Measurements from ENCODE around the gene ELF1.

The ELF1 gene

DNA sequence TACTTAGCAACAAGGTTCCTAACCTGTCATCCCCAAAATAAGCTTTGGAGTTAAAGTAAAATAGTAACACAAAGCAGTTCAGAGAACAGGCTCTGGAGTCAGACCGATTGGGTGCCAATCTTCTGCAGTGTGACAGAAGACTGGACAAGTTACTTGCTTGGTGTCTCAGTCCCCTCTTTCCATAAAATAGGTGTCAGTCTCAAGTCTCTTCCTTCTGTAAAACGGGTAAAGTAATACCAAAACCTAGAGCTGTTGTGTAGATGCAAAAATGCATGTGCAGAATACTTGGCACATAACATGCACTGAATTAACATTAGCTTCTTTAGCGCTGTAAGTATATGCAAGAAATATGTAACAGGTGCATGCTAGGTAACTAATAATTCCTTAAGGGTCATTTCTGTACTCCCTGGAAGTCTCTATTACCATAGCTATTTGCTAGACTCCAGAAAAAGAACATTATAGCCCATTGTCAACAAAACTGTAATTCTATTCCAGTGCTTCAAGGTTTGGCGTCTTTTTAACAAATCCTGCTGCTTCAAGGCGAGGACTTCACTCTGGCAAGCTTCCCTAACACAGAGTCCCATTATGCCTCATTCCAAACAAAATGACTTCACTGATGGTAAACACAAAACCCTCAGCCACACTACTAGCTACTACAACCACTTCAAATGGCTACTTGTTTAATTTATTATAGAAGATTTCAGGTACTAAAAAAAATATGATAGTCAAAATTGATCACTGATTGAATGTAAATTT lies 32.8 kb downstream of the ELF1 start:
- no peak for DNase-seq (ENCODE audit: low read depth in 1 of 2, low spot score in 1 of 2)
- no peak overlapping the region for H3K4me3 ChIP-seq (replicated peaks; ENCODE audit: insufficient read depth, low read length)
- H3K27me3 ChIP-seq (ENCODE audit: insufficient read depth, poor library complexity, severe bottlenecking), result no peaks in the 10 kb centered on the region
- peak overlapping the region; percentile 76 for H3K27ac ChIP-seq (replicated peaks)
- TF ChIP-seq GABPA (IDR thresholded peaks at IDR 0.05; ENCODE audit: low read depth) (no peak), POLR2AphosphoS5 (IDR thresholded peaks at IDR 0.05; ENCODE audit: low read depth) (no peak), SPI1 (IDR thresholded peaks at IDR 0.05; ENCODE audit: borderline replicate concordance, low read depth) (no peak)
- TF ChIP-seq, protein P1, sequence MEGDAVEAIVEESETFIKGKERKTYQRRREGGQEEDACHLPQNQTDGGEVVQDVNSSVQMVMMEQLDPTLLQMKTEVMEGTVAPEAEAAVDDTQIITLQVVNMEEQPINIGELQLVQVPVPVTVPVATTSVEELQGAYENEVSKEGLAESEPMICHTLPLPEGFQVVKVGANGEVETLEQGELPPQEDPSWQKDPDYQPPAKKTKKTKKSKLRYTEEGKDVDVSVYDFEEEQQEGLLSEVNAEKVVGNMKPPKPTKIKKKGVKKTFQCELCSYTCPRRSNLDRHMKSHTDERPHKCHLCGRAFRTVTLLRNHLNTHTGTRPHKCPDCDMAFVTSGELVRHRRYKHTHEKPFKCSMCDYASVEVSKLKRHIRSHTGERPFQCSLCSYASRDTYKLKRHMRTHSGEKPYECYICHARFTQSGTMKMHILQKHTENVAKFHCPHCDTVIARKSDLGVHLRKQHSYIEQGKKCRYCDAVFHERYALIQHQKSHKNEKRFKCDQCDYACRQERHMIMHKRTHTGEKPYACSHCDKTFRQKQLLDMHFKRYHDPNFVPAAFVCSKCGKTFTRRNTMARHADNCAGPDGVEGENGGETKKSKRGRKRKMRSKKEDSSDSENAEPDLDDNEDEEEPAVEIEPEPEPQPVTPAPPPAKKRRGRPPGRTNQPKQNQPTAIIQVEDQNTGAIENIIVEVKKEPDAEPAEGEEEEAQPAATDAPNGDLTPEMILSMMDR (IDR thresholded peaks at IDR 0.05; ENCODE audit: insufficient read depth, low read length), result no peak
- TF ChIP-seq, protein P2, sequence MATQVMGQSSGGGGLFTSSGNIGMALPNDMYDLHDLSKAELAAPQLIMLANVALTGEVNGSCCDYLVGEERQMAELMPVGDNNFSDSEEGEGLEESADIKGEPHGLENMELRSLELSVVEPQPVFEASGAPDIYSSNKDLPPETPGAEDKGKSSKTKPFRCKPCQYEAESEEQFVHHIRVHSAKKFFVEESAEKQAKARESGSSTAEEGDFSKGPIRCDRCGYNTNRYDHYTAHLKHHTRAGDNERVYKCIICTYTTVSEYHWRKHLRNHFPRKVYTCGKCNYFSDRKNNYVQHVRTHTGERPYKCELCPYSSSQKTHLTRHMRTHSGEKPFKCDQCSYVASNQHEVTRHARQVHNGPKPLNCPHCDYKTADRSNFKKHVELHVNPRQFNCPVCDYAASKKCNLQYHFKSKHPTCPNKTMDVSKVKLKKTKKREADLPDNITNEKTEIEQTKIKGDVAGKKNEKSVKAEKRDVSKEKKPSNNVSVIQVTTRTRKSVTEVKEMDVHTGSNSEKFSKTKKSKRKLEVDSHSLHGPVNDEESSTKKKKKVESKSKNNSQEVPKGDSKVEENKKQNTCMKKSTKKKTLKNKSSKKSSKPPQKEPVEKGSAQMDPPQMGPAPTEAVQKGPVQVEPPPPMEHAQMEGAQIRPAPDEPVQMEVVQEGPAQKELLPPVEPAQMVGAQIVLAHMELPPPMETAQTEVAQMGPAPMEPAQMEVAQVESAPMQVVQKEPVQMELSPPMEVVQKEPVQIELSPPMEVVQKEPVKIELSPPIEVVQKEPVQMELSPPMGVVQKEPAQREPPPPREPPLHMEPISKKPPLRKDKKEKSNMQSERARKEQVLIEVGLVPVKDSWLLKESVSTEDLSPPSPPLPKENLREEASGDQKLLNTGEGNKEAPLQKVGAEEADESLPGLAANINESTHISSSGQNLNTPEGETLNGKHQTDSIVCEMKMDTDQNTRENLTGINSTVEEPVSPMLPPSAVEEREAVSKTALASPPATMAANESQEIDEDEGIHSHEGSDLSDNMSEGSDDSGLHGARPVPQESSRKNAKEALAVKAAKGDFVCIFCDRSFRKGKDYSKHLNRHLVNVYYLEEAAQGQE (IDR thresholded peaks at IDR 0.05; ENCODE audit: insufficient replicate concordance, low read depth), result no peak

DNA sequence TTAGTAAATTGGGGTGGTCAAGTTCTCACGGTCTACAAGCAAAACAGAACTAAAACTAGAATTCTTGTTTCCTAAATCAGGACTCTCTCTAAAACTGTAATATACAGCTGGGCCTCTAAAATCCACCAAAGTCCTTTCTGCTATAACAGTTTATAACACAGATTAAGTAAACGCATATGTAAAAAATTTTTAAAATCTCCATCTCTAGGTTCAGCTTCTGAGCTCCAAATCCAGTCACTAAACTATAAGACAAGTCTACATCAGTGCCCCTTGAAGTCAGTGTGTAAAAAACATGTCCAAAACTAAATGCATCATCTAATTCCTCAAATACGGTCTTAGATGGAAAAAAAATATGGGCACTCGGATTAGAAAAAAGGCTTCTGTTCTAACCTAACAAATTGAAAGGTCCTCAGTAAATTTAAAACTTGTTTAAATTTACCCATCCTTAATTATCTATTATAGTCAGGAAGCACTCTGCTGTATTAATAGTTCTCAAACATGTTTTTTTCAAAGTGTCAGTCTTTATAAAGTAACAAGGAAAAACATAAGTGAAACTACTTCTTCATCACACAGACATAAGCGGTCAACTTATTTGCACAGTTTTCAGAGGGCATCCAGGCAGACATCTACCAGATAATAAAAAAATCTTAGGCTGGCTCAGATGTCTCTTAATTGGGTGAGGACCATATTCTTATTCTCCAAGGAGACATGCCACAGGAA lies 33.6 kb downstream of the ELF1 start:
- peak overlapping the region; percentile 76 for H3K27ac ChIP-seq (replicated peaks)
- H3K27me3 ChIP-seq (ENCODE audit: insufficient read depth, poor library complexity, severe bottlenecking), result no peaks in the 10 kb centered on the region
- DNase-seq (ENCODE audit: low read depth in 1 of 2, low spot score in 1 of 2), result no peak
- H3K4me3 ChIP-seq (replicated peaks; ENCODE audit: insufficient read depth, low read length), result no peak overlapping the region
- TF ChIP-seq GABPA (IDR thresholded peaks at IDR 0.05; ENCODE audit: low read depth) (no peak), POLR2AphosphoS5 (IDR thresholded peaks at IDR 0.05; ENCODE audit: low read depth) (no peak), SPI1 (IDR thresholded peaks at IDR 0.05; ENCODE audit: borderline replicate concordance, low read depth) (no peak)
- TF ChIP-seq, protein P2 (IDR thresholded peaks at IDR 0.05; ENCODE audit: insufficient replicate concordance, low read depth), result no peak
- TF ChIP-seq, protein P1 (IDR thresholded peaks at IDR 0.05; ENCODE audit: insufficient read depth, low read length), result no peak

- no peak for DNase-seq (ENCODE audit: low read depth in 1 of 2, low spot score in 1 of 2)
- TF ChIP-seq POLR2AphosphoS5 (IDR thresholded peaks at IDR 0.05; ENCODE audit: low read depth), result no peak
- no peak for TF ChIP-seq GABPA (IDR thresholded peaks at IDR 0.05; ENCODE audit: low read depth)
- TF ChIP-seq, protein P1 (IDR thresholded peaks at IDR 0.05; ENCODE audit: insufficient read depth, low read length), result no peak
- TF ChIP-seq, protein P2 (IDR thresholded peaks at IDR 0.05; ENCODE audit: insufficient replicate concordance, low read depth), result no peak
- TF ChIP-seq SPI1 (IDR thresholded peaks at IDR 0.05; ENCODE audit: borderline replicate concordance, low read depth), result no peak
- peak overlapping the region; percentile 76 for H3K27ac ChIP-seq (replicated peaks)
- H3K4me3 ChIP-seq (replicated peaks; ENCODE audit: insufficient read depth, low read length), result no peak overlapping the region
- H3K27me3 ChIP-seq (ENCODE audit: insufficient read depth, poor library complexity, severe bottlenecking), result no peaks in the 10 kb centered on the region
These were observed 34.3 kb downstream of the ELF1 start for GRCh38 chr13:40984668-40985366.

Data from HL-60 (cell line).